Stimulated activated CD4-positive, alpha-beta T cell treated with anti-CD3 and anti-CD28 coated beads, Interleukin-4, amount 100 ng/mL, for 4 hours (primary cell): Measurements from ENCODE around the gene PACS1.
"Not testable (repeated sequence)": the region's sequence is repeated elsewhere in the genome, so short reads cannot be mapped to it uniquely, and the experiment has no call there.

Experiments used
- DNase-seq, 2 experiments: peaks; one replicate each; pipeline ENCODE4 v3.0.0-alpha.2; 2020

The PACS1 gene

DNA sequence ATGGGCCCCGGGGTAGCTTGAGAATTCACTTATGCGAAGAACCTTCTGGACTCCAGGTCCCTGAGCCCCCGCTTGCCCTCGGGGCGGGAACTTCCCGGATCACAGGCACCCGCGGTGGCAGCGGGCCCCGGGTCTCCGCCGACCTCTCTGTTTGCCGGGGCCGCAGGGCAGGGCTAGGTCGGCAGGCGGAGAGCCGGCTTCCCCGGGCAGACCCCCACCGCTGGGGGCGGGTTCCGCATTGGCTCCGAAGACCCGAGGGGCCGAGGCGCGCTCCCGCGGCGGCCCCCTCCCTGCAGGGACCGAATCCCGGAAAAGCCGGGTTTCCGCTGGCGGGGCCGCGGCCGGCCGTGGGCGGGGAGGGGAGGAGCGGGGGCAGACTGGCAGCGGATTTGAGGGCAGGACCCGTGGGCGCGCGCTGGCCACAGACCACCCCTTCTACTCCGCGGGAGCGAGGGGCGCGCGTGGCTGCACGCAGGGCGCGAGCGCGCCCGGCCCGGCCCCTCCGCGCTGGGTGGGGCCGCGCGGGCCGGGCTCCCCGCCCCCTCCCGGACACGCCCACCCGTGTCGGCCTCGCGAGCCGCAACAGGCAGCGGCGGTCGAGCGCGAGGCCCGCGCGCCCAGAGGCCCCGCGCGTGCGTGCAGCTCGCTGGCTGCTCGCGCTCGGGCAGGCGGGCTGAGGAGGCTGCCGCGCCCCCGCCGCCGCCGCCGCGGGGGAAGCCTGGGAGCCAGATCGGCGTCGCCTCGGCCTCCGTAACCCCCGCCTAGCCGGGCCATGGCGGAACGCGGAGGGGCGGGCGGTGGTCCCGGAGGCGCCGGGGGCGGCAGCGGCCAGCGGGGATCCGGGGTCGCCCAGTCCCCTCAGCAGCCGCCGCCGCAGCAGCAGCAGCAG is at the start of gene PACS1:
Gene PACS1 (plus strand): TSS at position 558 of the 889 bp plus-strand sequence. CDS start 215 bp downstream, at position 773.
- DNase-seq, result peak; percentile 69 to 74

DNA sequence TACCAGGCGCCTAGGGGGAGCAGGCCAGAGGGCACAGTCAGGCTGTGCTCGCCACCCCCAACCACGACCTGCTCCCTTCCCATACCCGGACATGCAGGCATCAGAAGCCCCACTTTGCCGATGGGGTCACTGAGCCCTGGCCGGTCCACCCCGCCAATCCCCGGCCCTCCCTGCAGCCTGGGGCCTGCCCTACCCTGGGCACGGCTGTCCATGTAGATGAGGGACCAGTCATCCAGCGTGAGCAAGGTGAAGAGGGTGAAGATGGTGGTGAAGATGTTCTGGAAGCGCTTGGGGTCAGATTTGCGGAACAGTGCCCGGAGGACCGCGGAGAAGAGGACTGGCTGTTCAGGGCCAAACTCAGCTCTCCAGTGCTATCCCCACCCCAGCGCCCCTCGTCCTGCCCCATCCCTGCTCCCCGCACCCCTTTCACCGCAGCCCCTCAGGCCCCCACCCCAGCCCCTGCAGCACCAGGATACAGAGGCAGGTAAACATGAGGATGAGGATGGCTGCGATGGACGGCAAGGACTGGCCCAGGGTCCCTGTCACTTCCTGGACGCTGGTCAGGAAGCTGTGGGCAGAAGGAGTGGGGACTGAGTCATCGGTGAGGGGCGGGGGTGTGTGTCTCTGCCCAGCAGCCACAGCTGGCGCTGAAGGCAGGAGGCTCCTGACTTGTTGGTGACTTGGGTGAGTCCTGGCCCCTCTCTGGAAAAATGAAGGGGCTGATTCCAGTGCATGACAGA is 49.3 kb upstream of the PACS1 start:
- peak in 1 of 2 experiments; percentile 18 for DNase-seq

DNA sequence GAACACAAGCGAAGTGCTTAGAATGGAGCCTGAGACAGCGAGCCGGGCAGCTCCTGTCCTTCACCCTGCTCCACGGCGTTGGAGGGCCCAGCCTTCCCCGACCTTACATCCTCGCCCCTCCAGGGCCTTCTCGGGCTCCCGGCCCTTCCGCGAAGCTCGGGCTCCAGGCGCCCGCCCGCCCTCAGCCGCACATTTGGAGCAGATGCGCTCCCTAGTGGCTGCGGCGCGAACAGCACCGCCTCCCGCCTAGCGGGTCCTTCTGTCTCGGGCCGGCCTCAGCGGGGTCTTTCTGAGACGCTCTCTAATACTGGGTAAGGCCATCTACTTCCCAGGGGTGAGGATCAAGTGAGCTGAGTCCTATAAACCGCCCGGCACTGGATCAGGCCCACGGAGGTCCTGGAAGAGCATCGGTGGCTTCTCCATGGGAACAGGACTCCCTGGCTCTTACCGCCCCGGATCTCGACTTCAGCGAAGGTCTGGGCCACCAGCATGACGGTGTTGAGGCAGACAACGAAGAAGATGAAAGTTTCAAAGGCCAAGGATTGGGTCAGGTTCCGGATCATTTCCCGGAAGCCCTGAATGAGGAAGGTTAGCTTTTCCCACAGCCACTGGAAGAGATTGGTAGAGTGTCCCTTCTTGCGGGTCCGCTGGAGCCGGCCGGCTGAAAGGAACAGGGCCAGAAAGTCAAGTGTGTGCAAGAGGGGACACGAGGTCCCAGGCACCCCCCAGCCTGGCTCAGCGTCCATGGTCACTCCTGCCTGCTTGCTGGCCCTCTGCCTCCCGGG is 47.5 kb upstream of the PACS1 start:
- DNase-seq, result peak; percentile 60 to 81

DNA sequence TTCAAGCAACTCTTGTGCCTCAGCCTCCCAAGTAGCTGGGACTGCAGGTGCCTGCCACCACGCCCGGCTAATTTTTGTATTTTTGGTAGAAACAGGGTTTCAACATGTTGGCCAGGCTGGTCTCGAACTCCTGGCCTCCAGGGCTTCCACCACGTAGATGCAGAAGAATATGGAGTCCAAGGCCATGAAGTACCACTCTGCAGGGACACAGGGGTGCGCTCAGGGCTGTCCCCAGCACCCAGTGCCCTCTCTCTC is 47.0 kb upstream of the PACS1 start:
- not testable (repeated sequence) for DNase-seq

DNA sequence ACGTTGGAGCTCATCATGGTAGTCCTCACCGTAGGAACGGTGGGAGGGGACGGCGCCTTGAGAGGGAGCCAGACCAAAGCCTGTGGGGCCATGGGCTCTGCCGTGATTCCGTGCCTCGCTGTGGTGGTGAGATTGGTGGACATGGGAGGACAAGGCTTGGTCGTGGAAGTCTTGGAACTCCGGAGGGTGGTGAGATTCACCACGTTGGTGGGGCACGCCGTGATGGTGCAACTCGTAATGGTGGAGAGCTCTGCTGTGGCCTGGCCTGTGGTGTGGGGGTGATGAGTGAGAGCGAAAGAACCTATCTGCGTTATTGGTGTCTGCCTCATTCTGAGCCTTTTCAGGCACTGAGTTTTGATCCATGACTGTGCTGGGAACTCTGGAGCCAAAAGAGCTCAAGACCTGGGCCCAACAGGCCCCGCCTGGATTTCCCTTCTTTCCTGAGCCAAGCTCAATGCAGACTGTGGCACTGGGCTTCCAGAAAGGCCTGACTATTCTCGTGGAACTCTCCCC is 44.0 kb upstream of the PACS1 start, which contains the start of gene CATSPER1:
Gene CATSPER1 (minus strand): TSS at position 463 of the 513 bp plus-strand sequence. CDS start 100 bp downstream, at position 363.
- DNase-seq, result no peak

DNA sequence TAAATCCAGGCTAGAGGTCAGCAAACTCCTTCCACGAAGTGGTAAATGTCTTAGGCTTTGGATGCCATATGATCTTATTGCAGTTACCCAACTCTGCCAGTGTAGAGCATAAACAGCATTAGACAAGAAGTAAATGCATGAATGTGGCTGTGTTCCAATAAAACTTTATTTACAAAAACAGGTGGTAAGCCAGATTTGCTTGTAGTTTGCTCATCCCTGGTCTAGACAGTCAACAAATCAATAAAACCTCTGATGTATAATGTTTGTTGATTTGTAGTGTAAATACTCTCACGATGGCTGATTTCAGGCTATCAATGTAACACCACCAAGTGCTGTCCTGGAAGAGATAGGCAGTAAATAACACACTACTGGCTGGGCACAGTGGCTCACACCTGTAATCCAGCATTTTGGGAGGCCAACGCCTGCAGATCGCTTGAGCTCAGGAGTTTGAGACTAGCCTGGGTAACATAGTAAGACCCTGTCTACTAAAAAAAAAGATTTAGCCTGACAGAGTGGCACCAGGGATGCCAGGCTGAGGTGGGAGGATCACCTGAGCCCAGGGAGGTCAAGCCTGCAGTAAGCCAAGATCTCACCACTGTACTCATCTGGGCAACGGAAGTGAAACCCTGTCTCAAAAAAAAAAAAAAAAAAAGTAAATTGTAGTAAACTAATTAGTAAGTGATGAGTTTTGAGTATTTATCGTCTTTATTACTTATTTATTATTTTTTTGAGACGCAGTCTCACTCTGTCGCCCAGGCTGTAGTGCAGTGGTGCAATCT is 36.9 kb upstream of the PACS1 start:
- no peak for DNase-seq

DNA sequence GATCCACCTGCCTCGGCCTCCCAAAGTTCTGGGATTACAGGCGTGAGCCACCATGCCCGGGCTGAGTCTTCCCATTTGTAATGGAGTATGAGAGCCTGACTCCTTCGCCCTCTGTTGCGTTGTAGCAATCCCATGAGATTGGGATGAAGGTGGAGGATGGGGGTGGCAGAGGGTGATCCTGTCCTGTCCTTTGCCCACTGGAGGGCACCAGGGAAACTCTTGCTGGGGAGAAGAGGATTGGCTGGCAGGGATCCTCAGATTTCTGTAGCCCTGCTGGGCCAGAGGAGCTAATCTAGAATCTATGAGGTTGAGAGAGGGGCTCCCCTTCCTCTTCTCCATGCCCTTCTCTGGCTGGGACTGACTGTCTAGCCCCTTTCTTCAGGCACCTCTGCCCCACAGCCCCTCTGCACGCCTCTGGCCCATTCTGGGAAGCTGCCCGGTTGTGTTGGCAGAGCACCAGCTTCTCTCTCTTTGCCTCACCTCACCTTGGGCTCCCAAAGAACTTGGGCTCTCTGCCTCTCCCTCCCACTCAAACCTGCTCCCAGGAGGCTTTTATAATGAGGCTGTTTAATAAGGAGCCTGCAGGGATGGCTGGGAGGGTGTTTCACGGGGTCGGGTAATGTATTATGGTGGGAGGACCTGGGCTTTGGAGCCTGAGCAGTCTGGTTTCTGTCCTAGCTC is 34.3 kb upstream of the PACS1 start:
- DNase-seq, result no peak

DNA sequence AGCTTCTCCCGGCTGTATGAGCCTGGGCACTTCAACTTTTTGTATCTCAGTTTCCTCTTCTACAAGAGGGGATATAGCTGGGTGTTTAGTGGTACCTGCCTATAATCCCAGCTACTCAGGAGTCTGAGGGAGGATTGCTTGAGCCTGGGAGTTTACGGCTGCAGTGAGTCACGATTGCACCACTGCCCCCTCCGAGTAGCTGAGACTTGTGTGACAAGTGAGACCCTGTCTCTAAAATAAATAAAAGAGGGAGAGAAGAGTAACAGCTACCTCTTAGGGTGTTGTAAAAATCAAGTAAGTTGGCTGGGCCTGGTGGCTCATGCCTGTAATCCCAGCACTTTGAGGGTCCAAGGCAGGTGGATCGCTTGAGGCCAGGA is 33.8 kb upstream of the PACS1 start:
- no peak for DNase-seq

DNA sequence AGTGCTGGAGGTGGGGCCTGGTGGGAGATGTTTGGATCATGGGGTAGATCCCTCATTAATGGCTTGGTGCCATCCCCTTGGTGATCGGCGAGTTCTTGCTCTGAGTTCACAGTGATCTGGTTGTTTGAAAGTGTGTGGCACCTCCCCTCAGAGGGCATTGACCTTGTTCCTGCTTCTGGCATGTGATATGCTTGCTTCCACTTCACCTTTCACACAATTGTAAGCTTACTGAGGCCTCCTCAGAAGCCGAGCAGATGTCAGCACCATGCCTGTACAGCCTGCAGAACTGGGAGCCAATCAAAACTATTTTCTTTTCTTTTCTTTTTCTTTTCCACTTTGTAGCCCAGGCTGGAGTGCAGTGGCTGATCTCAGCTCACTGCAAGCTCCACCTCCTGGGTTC is 32.7 kb upstream of the PACS1 start:
- DNase-seq, result no peak

DNA sequence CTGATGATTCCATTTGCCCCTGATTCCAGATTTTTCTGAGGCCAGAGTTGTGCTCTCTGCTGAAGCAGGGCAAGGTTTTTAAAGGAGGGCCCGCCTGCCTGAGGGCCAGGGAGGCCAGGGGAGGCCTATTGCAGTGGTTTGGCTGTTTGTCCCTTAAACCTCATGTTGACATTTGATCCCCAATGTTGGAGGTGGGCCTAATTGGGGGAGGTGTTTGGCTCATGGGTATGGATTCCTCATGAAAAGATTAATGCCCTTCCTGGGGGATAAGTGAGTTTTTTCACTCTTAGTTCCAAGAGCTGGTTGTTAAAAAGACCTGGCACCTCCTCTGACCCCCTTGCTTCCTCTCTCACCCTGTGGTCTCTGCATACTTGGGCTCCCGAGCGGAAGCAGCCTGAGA is 30.3 kb upstream of the PACS1 start:
- no peak for DNase-seq

DNA sequence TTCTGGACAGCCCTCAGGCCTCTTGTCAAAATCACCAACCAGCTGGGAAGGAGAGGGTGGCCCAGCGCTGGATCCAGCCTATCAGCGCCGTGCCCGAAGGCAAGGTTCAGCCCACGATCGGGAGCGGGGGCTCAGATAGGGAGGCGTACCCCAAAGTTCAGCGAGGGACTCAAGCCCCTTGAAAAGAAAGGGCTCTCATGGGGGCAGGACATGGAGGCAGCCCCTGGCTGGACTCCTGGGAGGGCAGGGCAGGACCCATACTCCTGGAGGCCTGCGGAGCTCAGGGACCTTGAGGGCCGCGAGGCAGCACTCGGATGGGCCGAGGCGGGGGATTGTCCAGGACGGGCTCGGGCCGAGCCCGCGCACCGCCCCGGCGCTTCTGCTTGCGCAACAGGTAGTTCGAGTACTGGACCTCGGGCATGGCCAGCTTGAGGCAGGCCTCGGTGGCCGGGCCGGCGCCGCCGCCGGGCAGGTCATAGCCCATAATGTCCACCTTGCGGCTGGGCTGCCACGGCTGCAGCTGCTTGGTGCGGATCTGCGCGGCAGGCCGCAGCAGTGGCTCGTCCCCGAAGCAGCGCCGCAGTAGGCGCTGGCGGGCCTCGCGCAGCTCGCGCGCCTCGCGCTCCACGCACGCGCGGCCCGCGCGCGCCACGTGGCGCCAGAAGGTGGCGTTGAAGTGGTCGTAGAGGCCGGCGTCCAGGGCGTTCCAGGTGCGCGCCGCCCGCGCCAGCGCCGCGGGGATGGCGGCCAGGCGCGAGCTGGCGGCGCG is 27.7 kb upstream of the PACS1 start:
- no peak for DNase-seq

DNA sequence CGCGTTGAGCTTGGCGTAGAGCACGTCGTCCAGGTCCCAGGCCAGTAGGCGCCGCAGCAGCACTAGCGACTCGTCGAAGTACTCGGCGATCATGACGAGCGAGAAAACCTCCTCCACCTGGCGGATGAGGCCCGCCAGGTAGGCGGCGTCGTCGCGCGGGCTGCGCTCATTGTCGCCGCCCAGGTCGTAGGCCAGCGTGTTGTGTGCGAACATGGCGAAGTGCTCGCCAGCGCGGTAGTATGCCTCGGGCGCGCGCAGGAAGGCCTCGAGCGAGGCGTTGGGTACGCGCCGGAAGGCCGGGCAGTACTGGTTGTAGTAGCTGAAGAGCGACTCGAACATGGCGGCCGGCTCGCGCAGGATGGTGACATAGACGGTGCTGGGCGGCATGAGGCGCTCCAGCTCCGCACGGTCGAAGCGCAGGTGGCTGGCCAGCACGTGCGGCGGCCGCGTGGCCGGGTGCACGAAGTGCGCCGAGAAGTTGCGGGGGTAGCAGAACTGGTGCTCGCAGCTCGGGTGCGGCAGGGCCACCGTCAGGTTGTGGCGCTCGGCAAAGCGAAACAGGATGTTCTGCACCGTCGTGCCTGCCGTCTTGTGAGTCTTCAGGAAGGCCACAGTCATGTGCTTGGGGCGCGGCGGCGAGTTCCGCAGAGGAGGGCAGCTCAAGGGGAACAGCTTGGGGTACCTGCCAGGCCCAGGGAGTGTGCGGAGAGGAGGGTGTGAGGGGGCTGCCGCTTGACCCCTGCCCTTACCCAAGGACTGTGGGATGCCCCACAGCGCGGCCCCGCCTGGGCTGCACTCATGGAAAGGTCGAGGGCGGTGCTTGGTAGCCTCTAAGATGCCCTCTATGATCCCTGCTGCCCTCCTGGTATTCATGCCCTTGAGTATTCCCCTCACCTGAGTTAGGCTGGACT is 26.8 kb upstream of the PACS1 start:
- DNase-seq, result no peak

DNA sequence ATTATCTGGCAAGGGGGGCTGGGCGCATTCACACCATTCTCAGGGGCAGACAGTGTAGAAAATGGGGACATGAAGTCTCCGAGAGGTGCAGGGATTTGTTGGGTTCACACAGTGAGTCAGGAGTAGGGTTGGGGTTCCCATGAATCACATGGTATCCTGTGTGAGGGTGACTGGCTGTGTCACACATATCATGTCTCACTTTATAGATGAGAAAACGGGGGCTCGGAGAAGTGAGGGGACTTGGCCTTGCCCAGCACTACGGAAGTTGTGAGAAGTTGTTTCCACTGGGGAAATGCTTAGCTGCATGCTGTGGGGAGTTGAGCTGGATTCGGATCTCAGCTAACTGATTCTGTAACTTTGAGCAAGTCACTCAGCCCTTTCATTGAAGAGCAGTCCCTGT is 25.3 kb upstream of the PACS1 start:
- DNase-seq, result peak in 1 of 2 experiments; percentile 27

DNA sequence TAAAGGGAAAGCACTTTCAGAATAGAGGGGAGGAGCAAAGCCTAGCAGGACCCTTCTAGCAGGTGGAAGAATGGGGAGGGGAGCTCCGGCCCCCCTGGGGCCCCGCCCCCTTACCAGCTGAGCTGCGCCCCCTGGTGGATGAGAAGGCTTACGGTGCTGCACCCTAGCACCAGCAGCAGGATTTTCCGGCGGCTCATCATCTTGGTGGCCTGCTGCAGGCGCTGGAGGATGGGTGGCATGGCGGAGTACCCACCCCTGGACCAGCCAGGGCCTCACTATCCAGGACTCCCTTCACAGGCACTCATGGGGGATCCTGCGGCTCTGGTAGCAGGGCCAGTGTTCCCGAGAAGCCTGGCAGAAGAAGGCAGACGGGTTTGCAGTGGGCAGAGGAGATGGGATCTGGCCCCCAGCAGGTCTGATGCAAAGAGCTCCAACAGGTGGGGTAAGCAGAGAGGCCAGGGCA is 24.9 kb upstream of the PACS1 start:
- peak; percentile 76 to 80 for DNase-seq

DNA sequence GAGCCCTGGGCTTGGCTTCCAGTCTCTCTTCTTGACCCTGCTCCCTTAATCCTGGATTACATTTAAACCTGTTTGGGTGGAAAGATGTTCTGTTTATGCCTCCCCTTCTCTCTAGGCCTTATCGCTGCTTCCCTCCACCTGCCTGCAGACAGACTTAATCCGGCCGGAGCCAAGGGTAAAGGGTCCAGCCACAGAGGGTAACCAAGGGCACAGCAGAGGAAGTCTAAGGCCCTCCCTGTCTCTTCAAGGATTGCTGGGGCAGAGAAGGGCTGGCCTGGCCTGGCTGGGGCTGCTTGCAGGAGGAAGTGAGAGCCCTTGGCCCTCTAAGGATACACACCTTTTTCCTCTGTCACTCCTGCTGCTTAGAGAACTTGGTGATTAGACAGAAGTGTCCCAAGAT is 23.2 kb upstream of the PACS1 start:
- no peak for DNase-seq

DNA sequence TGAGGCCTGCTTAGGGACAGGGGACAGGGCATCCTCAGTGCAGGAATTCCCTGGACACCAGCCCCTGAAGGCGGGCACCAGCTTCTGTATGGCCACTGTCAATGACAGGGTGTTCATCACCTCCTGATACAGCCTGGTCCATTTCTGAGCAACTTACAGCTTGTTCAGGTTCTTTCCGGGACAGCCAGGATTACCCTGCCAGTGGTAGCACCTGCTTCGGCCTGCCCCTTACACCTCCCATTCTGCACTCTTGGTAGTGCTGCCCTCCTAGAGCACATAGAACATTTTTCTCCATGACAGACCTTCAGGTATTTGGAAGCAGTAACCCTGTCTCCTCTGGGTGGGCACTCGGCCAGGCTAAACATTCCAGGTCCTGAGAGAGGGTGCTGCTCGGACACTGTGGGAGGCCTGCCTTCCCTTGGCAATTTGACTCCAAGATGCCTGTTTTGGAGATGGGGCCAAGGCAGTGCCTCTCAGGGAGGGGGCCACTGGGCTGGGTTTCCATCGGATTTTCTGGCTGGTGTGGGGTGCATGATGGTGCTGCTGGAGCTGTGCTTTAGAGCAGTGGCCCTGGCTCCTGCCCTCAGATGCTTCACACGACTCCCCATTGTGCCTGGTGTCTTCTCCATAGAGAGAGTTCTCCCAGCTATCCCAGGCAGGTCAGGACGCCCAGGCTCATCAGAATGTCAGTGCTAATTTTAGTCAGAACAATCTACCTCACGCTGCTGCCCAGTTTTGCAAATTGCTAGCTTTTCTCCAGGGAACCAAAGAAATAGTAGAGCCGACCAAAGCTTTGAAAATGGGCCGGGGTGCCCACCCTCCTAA is 22.3 kb upstream of the PACS1 start:
- DNase-seq, result no peak

DNA sequence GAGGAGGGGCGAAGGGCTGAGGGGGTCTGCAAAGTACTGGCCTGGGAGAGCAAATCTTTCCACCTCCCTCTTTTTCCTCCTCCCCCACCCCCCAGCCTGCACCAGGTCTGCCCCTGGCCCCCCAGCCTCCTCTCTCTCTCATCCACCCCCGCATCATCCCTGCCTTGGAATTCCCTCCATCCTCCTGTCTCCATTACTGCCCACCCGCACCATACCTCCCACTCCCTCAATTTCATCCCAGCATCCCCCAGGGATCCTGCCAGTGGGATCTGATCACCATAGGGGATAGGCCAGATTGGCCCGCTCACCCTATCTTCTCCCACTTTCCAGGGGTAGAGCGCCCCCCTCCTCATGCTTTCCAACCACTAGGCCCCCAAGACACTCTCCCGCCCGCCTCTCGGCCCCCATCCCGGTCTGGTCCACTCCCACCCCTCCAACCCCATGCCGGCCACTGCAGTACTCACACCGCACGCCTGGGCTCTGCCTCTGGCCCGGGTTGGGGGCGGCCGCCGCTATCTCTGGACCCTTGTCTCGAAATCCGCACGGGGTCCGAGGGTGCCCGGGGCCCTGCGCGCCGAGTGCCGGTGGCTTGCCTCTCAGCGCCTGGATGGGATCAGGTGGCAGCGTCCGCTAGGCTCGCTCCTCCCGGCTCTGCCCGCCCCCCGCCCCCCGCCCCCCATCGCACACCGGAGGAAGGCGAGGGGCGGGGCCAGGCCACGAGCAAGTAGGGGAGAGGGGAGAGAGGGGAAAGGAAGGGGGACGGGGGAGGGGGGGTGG is 21.3 kb upstream of the PACS1 start, which contains the start of gene GAL3ST3:
Gene GAL3ST3 (minus strand): TSS at position 615 of the 777 bp plus-strand sequence. CDS start 3,746 bp downstream, outside the sequence.
- no peak for DNase-seq
